Endothelial cell of umbilical vein (primary cell): ENCODE results near the gene ZNF708. TPM values are rescaled to one million over a fixed set of nuclear protein-coding genes. Genes with fewer than 3 reads are reported as not detected.

ENCODE experiments used
- BruUV-seq: library from RNA; stranded (reverse); fragments of 400-500 nt; replicated peaks from 2 replicates; lab custom pipeline; 2021; lab: Mats Ljungman, UMichigan
- CTCF ChIA-PET: fragments of 300-600, 350-600 bp; sonication (Branson Sonifier 250); formaldehyde crosslinking; loops from one replicate; lab custom pipeline; 2021; ENCODE audit warnings: antibody characterized with exemption, inconsistent platforms; lab: Charles Lee
- POLR2A ChIA-PET: fragments of 300-600, 350-600 bp; sonication (Branson Sonifier 250); formaldehyde crosslinking; loops from one replicate; lab custom pipeline; 2021; ENCODE audit warnings: antibody characterized with exemption, inconsistent platforms; lab: Charles Lee
- DNase-seq: peaks from one replicate; pipeline ENCODE4 v3.0.0-alpha.2; 2011; ENCODE audit warnings: low read depth, low spot score
- FAIRE-seq: peaks from 2 replicates; lab custom pipeline; 2011; peaks lifted over from hg19 to GRCh38; lab: Jason Lieb, UNC
- H2AFZ ChIP-seq: 2 replicates; pipeline ENCODE4 v1.6.0; 2012; ENCODE audit warnings: low read depth, low read length, control low read depth, inconsistent platforms
- H3K27ac ChIP-seq: 2 replicates; pipeline ENCODE4 v1.5.1; 2011; ENCODE audit warnings: low read depth, mild to moderate bottlenecking, control low read depth, low read length, moderate library complexity; ENCODE audit not compliant: insufficient read depth
- H3K27me3 ChIP-seq, 2 experiments: 2 replicates each; pipeline versions ENCODE4 v1.6.0 to v1.6.1; 2011; ENCODE audit warnings: low read length in 2 of 2, mixed read lengths in 1 of 2; ENCODE audit not compliant: control insufficient read depth in 2 of 2, insufficient read depth in 2 of 2
- H3K36me3 ChIP-seq, 2 experiments: 2 replicates in 1 of 2; 3 replicates in 1 of 2; pipeline ENCODE4 v1.5.1; 2011; ENCODE audit warnings: low read length in 2 of 2, mild to moderate bottlenecking in 1 of 2, moderate library complexity in 1 of 2; ENCODE audit not compliant: control insufficient read depth in 2 of 2, insufficient read depth in 2 of 2; ENCODE audit errors: extremely low read depth in 1 of 2
- H3K4me1 ChIP-seq: 3 replicates; pipeline ENCODE4 v1.5.1; 2011; ENCODE audit warnings: mild to moderate bottlenecking, low read length; ENCODE audit not compliant: control insufficient read depth, insufficient read depth; ENCODE audit errors: extremely low read depth
- H3K4me2 ChIP-seq: 2 replicates; pipeline ENCODE4 v1.6.1; 2011; ENCODE audit warnings: low read length, control low read depth, mixed read lengths; ENCODE audit not compliant: insufficient read depth
- H3K4me3 ChIP-seq, 3 experiments: fragments of 200-600 bp in 1 of 3; sonication (generic), shearing (Covaris generic) in 1 of 3; replicated peaks in 1 of 3; 2 replicates each; pipeline ENCODE4 v1.5.1; 2011 to 2016; ENCODE audit warnings: control low read depth in 3 of 3, low read length in 3 of 3, mild to moderate bottlenecking in 2 of 3, inconsistent platforms in 1 of 3, low read depth in 1 of 3, moderate library complexity in 1 of 3; ENCODE audit not compliant: insufficient read depth in 1 of 3
- H3K79me2 ChIP-seq: 2 replicates; pipeline ENCODE4 v1.6.0; 2012; ENCODE audit warnings: low read length, inconsistent platforms; ENCODE audit not compliant: control insufficient read depth, insufficient read depth
- H3K9ac ChIP-seq: replicated peaks from 2 replicates; pipeline ENCODE3; 2011; ENCODE audit warnings: low read length, control low read depth; ENCODE audit not compliant: insufficient read depth; ENCODE audit errors: extremely low read depth
- H3K9me1 ChIP-seq: replicated peaks from 3 replicates; pipeline ENCODE4 v1.6.0; 2011; ENCODE audit warnings: mild to moderate bottlenecking, low read length; ENCODE audit not compliant: control insufficient read depth, insufficient read depth; ENCODE audit errors: extremely low read depth
- H3K9me3 ChIP-seq: replicated peaks from 2 replicates; pipeline ENCODE4 v1.5.1; 2012; ENCODE audit warnings: low read length, inconsistent platforms; ENCODE audit not compliant: control insufficient read depth, insufficient read depth
- H4K20me1 ChIP-seq: replicated peaks from 2 replicates; pipeline ENCODE3; 2011; ENCODE audit warnings: mild to moderate bottlenecking, low read length; ENCODE audit not compliant: control insufficient read depth, insufficient read depth; ENCODE audit errors: extremely low read depth
- EZH2 ChIP-seq: IDR thresholded peaks from 2 replicates; pipeline ENCODE4 v1.6.1; 2012; ENCODE audit warnings: borderline replicate concordance, low read depth, mild to moderate bottlenecking, moderate library complexity, low read length, inconsistent platforms; ENCODE audit not compliant: severe bottlenecking
- FOS ChIP-seq: IDR thresholded peaks from 2 replicates; pipeline ENCODE4 v1.6.1; 2011; ENCODE audit warnings: mild to moderate bottlenecking, low read length, moderate library complexity, borderline replicate concordance; ENCODE audit not compliant: insufficient read depth
- GATA2 ChIP-seq: IDR thresholded peaks from 2 replicates; pipeline ENCODE4 v1.7.0; 2011; ENCODE audit warnings: low read depth, mild to moderate bottlenecking, moderate library complexity, mixed read lengths, low read length; ENCODE audit not compliant: insufficient read length, insufficient read depth
- JUN ChIP-seq: IDR thresholded peaks from 2 replicates; pipeline ENCODE4 v1.6.1; 2011; ENCODE audit warnings: borderline replicate concordance, low read depth; ENCODE audit not compliant: insufficient read length, insufficient read depth
- MYC ChIP-seq: IDR thresholded peaks from one replicate; pipeline ENCODE4 v1.6.1; 2011; ENCODE audit warnings: mild to moderate bottlenecking, low read depth, low read length
- POLR2A ChIP-seq: IDR thresholded peaks from 2 replicates; pipeline ENCODE4 v1.6.1; 2012; ENCODE audit warnings: low read depth, mild to moderate bottlenecking, control low read depth, low read length
- POLR2AphosphoS5 ChIP-seq: IDR thresholded peaks from 2 replicates; pipeline ENCODE4 v1.6.1; 2012; ENCODE audit warnings: low read depth, mild to moderate bottlenecking, control low read depth, low read length, moderate library complexity; ENCODE audit not compliant: insufficient read depth
- dilution Hi-C: fragments of 300-500 bp; cut with MboI; formaldehyde crosslinking; loops from one replicate; pipeline ENCODE4 v1.15.0; 2019; ENCODE audit warnings: low sequenced_read_pairs; ENCODE audit not compliant: extremely low pct_ligation_motif_present
- intact Hi-C: fragments of 100-400 bp; cut with micrococcal nuclease; formaldehyde crosslinking; loops from one replicate; pipeline ENCODE4 v1.10.0; 2022
- polyA plus RNA-seq, 4 experiments: library from polyadenylated mRNA; depleted of rRNA in 3 of 4; stranded (reverse) in 3 of 4; unstranded in 1 of 4; fragments of >200 nt; gene quantifications; 2 replicates each; pipeline versions ENCODE4 v1.2.1 to v1.2.3, GENCODE V29; 2011 to 2012; ENCODE audit warnings: missing spikeins in 1 of 4
- total RNA-seq: library from RNA; stranded (reverse); gene quantifications from 2 replicates; pipeline ENCODE4 v1.2.3, GENCODE V29; 2021
- TF ChIP-seq, protein P1 (sequence below), 2 donors: IDR thresholded peaks; 1 replicate in 1 of 2; 2 replicates in 1 of 2; pipeline ENCODE4 v1.5.1; 2011; ENCODE audit warnings: low read length in 2 of 2, mild to moderate bottlenecking in 2 of 2, moderate library complexity in 2 of 2, control low read depth in 1 of 2, inconsistent platforms in 1 of 2, low read depth in 1 of 2; ENCODE audit not compliant: insufficient read depth in 1 of 2; ENCODE audit errors: extremely low read depth in 1 of 2
- TF ChIP-seq, protein P2 (sequence below): IDR thresholded peaks from 2 replicates; pipeline ENCODE4 v1.6.1; 2011; ENCODE audit not compliant: insufficient read depth, insufficient read length

ZNF708 gene
- total and polyA plus RNA-seq, 2 donors (not counting 3 experiments of a cell fraction or from before 2014, with no cell fraction given): 1.7 to 10.4 TPM

DNA sequence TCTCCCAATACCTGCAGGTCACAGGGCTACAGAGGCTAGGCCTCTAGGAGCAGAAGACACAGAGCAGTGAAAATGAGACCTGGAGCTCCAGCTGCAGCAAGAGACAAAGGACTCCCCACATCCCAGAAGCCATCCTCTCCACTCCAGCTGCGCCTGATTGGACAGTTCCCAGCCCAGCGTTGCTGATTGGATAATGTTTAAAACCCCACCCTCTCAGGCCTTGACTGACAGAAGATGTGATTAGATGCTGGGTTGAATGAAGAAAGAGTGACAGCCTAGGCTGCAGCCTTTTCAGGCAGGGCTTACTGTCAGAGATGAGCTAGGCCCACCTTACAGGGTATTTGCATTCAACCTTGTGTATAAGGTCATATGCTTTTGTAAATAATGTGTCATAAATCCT lies 59.4 kb downstream of the ZNF708 start:
- Histone ChIP-seq H3K4me2 (no peak overlapping the region), H2AFZ (no peak overlapping the region), H3K36me3 (no peaks in the 10 kb centered on the region), H3K4me1 (no peaks in the 10 kb centered on the region), H3K79me2 (no peaks in the 10 kb centered on the region), H3K27ac (no peak overlapping the region), H3K9me3 (peaks cover 2% of the 10 kb centered on the region), H3K9me1 (no peaks in the 10 kb centered on the region), H4K20me1 (no peaks in the 10 kb centered on the region), H3K27me3 (no peaks in the 10 kb centered on the region), H3K9ac (no peak overlapping the region), H3K4me3 (no peak overlapping the region)
- TF ChIP-seq EZH2 (no peak), POLR2A (no peak), GATA2 (no peak), JUN (no peak)
- TF ChIP-seq, protein P1, sequence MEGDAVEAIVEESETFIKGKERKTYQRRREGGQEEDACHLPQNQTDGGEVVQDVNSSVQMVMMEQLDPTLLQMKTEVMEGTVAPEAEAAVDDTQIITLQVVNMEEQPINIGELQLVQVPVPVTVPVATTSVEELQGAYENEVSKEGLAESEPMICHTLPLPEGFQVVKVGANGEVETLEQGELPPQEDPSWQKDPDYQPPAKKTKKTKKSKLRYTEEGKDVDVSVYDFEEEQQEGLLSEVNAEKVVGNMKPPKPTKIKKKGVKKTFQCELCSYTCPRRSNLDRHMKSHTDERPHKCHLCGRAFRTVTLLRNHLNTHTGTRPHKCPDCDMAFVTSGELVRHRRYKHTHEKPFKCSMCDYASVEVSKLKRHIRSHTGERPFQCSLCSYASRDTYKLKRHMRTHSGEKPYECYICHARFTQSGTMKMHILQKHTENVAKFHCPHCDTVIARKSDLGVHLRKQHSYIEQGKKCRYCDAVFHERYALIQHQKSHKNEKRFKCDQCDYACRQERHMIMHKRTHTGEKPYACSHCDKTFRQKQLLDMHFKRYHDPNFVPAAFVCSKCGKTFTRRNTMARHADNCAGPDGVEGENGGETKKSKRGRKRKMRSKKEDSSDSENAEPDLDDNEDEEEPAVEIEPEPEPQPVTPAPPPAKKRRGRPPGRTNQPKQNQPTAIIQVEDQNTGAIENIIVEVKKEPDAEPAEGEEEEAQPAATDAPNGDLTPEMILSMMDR (IDR thresholded peaks at IDR 0.05; ENCODE audit: extremely low read depth in 1 of 2, insufficient read depth in 1 of 2, low read depth in 1 of 2, low read length in 2 of 2): no peak
- ChIA-PET CTCF (no interaction called here), POLR2A (no interaction called here)
- no TSS peak for BruUV-seq
- dilution Hi-C loops: no loop called here
- intact Hi-C loops: no loop called here
- DNase-seq (no peak), FAIRE-seq (no peak)

DNA sequence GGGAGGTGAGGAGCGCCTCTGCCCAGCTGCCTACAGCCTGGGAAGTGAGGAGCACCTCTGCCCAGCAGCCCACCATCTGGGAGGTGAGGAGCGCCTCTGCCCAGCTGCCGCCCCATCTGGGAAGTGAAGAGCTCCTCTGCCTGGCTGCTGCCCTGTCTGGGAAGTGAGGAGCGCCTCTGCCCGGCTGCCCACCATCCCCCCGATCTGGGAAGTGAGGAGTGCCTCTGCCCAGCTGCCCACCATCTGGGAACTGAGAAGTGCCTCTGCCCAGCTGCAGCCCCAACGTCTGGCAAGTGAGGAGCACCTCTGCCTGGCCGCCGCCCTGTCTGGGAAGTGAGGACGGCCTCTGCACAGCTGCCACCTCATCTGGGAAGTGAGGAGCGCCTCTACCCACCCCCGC lies 64.3 kb downstream of the ZNF708 start:
- intact Hi-C loops: no loop called here
- no peak overlapping the region for H3K4me2 ChIP-seq
- H3K4me3 ChIP-seq: no peak overlapping the region
- H3K27me3 ChIP-seq: no peaks in the 10 kb centered on the region
- no peak overlapping the region for H3K9ac ChIP-seq
- no peak overlapping the region for H2AFZ ChIP-seq
- no peak for DNase-seq
- H3K79me2 ChIP-seq: no peaks in the 10 kb centered on the region
- TF ChIP-seq POLR2A (no peak), JUN (no peak), GATA2 (no peak), POLR2AphosphoS5 (no peak), MYC (no peak), FOS (no peak), EZH2 (no peak)
- TF ChIP-seq, protein P2, sequence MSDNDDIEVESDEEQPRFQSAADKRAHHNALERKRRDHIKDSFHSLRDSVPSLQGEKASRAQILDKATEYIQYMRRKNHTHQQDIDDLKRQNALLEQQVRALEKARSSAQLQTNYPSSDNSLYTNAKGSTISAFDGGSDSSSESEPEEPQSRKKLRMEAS: no peak
- TF ChIP-seq, protein P1 (IDR thresholded peaks at IDR 0.05; ENCODE audit: extremely low read depth in 1 of 2, insufficient read depth in 1 of 2, low read depth in 1 of 2, low read length in 2 of 2): no peak
- no peaks in the 10 kb centered on the region for H4K20me1 ChIP-seq
- dilution Hi-C loops: no loop called here
- POLR2A ChIA-PET: no interaction called here
- FAIRE-seq: no peak
- no TSS peak for BruUV-seq
- no peaks in the 10 kb centered on the region for H3K9me1 ChIP-seq
- CTCF ChIA-PET: no interaction called here
- H3K27ac ChIP-seq: no peak overlapping the region
- H3K4me1 ChIP-seq: no peaks in the 10 kb centered on the region
- no peaks in the 10 kb centered on the region for H3K36me3 ChIP-seq
- peaks cover 2% of the 10 kb centered on the region for H3K9me3 ChIP-seq
